HEK293 (cell line): Measurements from ENCODE around the gene DNAI7.

Source experiments
- CTCF ChIA-PET: fragments of 350-600 bp; formaldehyde crosslinking; extraction: SDS; loops from one replicate; lab custom pipeline; 2021; ENCODE audit warnings: antibody characterized with exemption; lab: Yijun Ruan, JAX
- POLR2A ChIA-PET: fragments of 300-600 bp; formaldehyde crosslinking; extraction: SDS; loops from one replicate; lab custom pipeline; 2020; ENCODE audit warnings: antibody characterized with exemption, inconsistent platforms; lab: Yijun Ruan, JAX
- H3K27ac ChIP-seq: fragments of 200-500 bp; sonication (Bioruptor generic); 2 replicates; pipeline ENCODE4 v1.5.1; 2014; ENCODE audit warnings: low read depth, low read length, control low read depth, inconsistent platforms; ENCODE audit errors: extremely low read depth
- H3K36me3 ChIP-seq, 2 experiments: fragments of 200-500 bp in 1 of 2; sonication (Bioruptor generic) in 1 of 2; 1 replicate in 1 of 2; 2 replicates in 1 of 2; pipeline ENCODE4 v1.5.1; 2014 to 2017; ENCODE audit warnings: inconsistent platforms in 2 of 2, low read length in 2 of 2; ENCODE audit not compliant: control insufficient read depth in 2 of 2, insufficient read depth in 1 of 2
- H3K4me1 ChIP-seq: fragments of 200-500 bp; sonication (Bioruptor generic); 2 replicates; pipeline ENCODE4 v1.5.1; 2014; ENCODE audit warnings: mild to moderate bottlenecking, low read length, inconsistent platforms; ENCODE audit not compliant: control insufficient read depth, insufficient read depth
- H3K4me3 ChIP-seq: 2 replicates; pipeline ENCODE4 v1.5.1; 2011; ENCODE audit warnings: low read depth, mild to moderate bottlenecking, control low read depth, low read length, moderate library complexity
- H3K9me3 ChIP-seq: fragments of 200-500 bp; sonication (Bioruptor generic); 2 replicates; pipeline ENCODE4 v1.5.1; 2014; ENCODE audit warnings: low read depth, low read length, inconsistent platforms; ENCODE audit not compliant: control insufficient read depth, insufficient read depth
- HOXC10 ChIP-seq: sonication (generic); formaldehyde crosslinking; IDR thresholded peaks from 2 replicates; pipeline ENCODE4 v1.8.1; 2023; ENCODE audit warnings: mild to moderate bottlenecking, missing genetic modification reagents
- KLF1 ChIP-seq: fragments of 450-650 bp; formaldehyde crosslinking; IDR thresholded peaks from 2 replicates; pipeline ENCODE4 v1.5.1; 2016; ENCODE audit warnings: missing biosample characterization, missing genetic modification characterization
- KLF8 ChIP-seq: fragments of 450-650 bp; formaldehyde crosslinking; IDR thresholded peaks from 2 replicates; pipeline ENCODE4 v1.5.1; 2016; ENCODE audit warnings: missing biosample characterization, missing genetic modification characterization
- YY1 ChIP-seq: fragments of 450-650 bp; formaldehyde crosslinking; IDR thresholded peaks from 2 replicates; pipeline ENCODE4 v1.5.1; 2018; ENCODE audit warnings: missing biosample characterization, missing genetic modification characterization
- ZBTB17 ChIP-seq: fragments of 450-650 bp; formaldehyde crosslinking; IDR thresholded peaks from 2 replicates; pipeline ENCODE4 v1.5.1; 2016; ENCODE audit warnings: missing biosample characterization, missing genetic modification characterization
- ZBTB20 ChIP-seq: fragments of 450-650 bp; formaldehyde crosslinking; IDR thresholded peaks from 2 replicates; pipeline ENCODE4 v1.5.1; 2016; ENCODE audit warnings: missing biosample characterization, missing genetic modification characterization
- ZBTB21 ChIP-seq: fragments of 450-650 bp; formaldehyde crosslinking; IDR thresholded peaks from 2 replicates; pipeline ENCODE4 v1.5.1; 2017; ENCODE audit warnings: missing biosample characterization, missing genetic modification characterization
- ZBTB48 ChIP-seq: fragments of 450-650 bp; formaldehyde crosslinking; IDR thresholded peaks from 2 replicates; pipeline ENCODE4 v1.5.1; 2016; ENCODE audit warnings: missing biosample characterization, missing genetic modification characterization
- ZBTB7A ChIP-seq: fragments of 450-650 bp; formaldehyde crosslinking; IDR thresholded peaks from 2 replicates; pipeline ENCODE4 v1.5.1; 2016; ENCODE audit warnings: low read depth, missing biosample characterization, missing genetic modification characterization
- ZNF114 ChIP-seq: fragments of 450-650 bp; formaldehyde crosslinking; IDR thresholded peaks from 2 replicates; pipeline ENCODE4 v1.5.0; 2017; ENCODE audit warnings: missing biosample characterization, missing genetic modification characterization
- ZNF121 ChIP-seq: fragments of 450-650 bp; formaldehyde crosslinking; IDR thresholded peaks from 2 replicates; pipeline ENCODE4 v1.5.1; 2016; ENCODE audit warnings: missing biosample characterization, missing genetic modification characterization
- ZNF169 ChIP-seq: fragments of 450-650 bp; formaldehyde crosslinking; IDR thresholded peaks from 2 replicates; pipeline ENCODE4 v1.5.1; 2016; ENCODE audit warnings: missing biosample characterization, missing genetic modification characterization
- ZNF23 ChIP-seq: fragments of 450-650 bp; formaldehyde crosslinking; IDR thresholded peaks from 2 replicates; pipeline ENCODE4 v1.5.1; 2016; ENCODE audit warnings: missing biosample characterization, missing genetic modification characterization, borderline replicate concordance
- ZNF350 ChIP-seq: fragments of 450-650 bp; formaldehyde crosslinking; IDR thresholded peaks from 2 replicates; pipeline ENCODE4 v1.5.0; 2017; ENCODE audit warnings: missing biosample characterization, mild to moderate bottlenecking, missing genetic modification characterization
- ZNF529 ChIP-seq: fragments of 450-650 bp; formaldehyde crosslinking; IDR thresholded peaks from 2 replicates; pipeline ENCODE4 v1.5.1; 2017; ENCODE audit warnings: missing genetic modification characterization, missing biosample characterization; ENCODE audit not compliant: insufficient replicate concordance
- ZNF677 ChIP-seq: fragments of 450-650 bp; IDR thresholded peaks from 2 replicates; pipeline ENCODE4 v1.5.0; 2018; ENCODE audit warnings: missing biosample characterization, mild to moderate bottlenecking, missing genetic modification characterization, moderate library complexity
- ZNF701 ChIP-seq: fragments of 450-650 bp; formaldehyde crosslinking; IDR thresholded peaks from 2 replicates; pipeline ENCODE4 v1.5.1; 2016; ENCODE audit warnings: missing biosample characterization, missing genetic modification characterization
- TF ChIP-seq, protein P1 (sequence below): fragments of 450-650 bp; formaldehyde crosslinking; IDR thresholded peaks from 2 replicates; pipeline ENCODE4 v1.5.1; 2017; ENCODE audit warnings: missing biosample characterization, missing genetic modification characterization
- TF ChIP-seq, protein P2 (sequence below): fragments of 450-650 bp; formaldehyde crosslinking; IDR thresholded peaks from 2 replicates; pipeline ENCODE4 v1.5.1; 2016; ENCODE audit warnings: missing biosample characterization, missing genetic modification characterization
- TF ChIP-seq, protein P3 (sequence below): fragments of 450-650 bp; formaldehyde crosslinking; optimal IDR thresholded peaks from 2 replicates; pipeline ENCODE3; 2016; ENCODE audit warnings: missing biosample characterization, mild to moderate bottlenecking, missing genetic modification characterization
- TF ChIP-seq, protein P4 (sequence below): fragments of 450-650 bp; formaldehyde crosslinking; IDR thresholded peaks from 2 replicates; pipeline ENCODE4 v1.5.1; 2016; ENCODE audit warnings: missing biosample characterization, missing genetic modification characterization

The DNAI7 gene

DNA sequence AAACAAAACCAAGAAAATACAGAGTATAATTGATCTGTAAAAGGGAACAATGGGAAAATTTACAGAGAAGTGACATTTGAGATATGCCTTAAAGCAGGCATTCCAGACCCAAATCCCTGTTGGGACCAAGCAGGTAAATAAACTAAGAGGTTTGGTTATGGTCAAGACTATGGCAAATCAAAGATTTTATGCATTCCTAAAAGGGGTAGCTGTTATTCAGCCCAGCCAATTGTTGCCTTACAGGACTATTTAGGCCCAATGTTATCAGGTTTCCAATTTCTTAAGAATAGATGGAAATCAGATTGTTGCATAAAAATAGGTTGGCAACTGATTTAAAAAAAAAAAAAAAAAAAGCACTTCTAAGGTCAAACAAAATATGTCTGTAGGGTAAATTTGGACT is 5.3 kb downstream of the DNAI7 start:
- no peaks in the 10 kb centered on the region for H3K9me3 ChIP-seq
- no peak overlapping the region for H3K4me3 ChIP-seq
- ChIA-PET CTCF (no interaction called here), POLR2A (no interaction called here)
- no peak for TF ChIP-seq ZNF114 (tag by site-specific recombination)
- TF ChIP-seq ZNF701 (tag by site-specific recombination) = no peak
- no peak for TF ChIP-seq ZNF169 (tag by site-specific recombination)
- TF ChIP-seq ZNF677 = no peak
- TF ChIP-seq, protein P1, sequence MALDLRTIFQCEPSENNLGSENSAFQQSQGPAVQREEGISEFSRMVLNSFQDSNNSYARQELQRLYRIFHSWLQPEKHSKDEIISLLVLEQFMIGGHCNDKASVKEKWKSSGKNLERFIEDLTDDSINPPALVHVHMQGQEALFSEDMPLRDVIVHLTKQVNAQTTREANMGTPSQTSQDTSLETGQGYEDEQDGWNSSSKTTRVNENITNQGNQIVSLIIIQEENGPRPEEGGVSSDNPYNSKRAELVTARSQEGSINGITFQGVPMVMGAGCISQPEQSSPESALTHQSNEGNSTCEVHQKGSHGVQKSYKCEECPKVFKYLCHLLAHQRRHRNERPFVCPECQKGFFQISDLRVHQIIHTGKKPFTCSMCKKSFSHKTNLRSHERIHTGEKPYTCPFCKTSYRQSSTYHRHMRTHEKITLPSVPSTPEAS (tag by site-specific recombination) = no peak
- TF ChIP-seq, protein P2, sequence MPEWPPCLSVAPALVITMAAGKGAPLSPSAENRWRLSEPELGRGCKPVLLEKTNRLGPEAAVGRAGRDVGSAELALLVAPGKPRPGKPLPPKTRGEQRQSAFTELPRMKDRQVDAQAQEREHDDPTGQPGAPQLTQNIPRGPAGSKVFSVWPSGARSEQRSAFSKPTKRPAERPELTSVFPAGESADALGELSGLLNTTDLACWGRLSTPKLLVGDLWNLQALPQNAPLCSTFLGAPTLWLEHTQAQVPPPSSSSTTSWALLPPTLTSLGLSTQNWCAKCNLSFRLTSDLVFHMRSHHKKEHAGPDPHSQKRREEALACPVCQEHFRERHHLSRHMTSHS (tag by site-specific recombination) = no peak
- H3K36me3 ChIP-seq = no peaks in the 10 kb centered on the region
- peaks cover 3% of the 10 kb centered on the region; the same call in 1 of the 2 replicates for H3K4me1 ChIP-seq
- no peak overlapping the region for H3K27ac ChIP-seq

DNA sequence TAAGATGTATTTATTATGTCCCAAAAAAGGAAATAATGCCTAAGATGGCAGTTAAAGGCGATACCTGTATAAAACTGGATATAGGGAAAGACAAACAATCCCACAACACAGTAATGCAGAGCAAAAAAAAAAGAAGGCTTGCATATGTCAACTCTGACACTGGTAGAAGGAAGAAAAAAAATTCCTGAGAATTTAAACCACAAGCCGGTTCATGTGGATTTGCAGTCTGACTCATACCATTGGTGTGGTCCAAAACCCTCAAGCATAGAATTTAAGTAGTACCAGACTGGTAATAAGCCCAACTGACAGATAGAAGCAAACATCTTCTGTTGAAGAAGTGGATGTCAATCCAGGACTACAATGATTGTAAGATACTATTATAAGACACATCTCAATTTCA is 7.2 kb downstream of the DNAI7 start:
- H3K9me3 ChIP-seq = no peaks in the 10 kb centered on the region
- H3K27ac ChIP-seq = no peak overlapping the region
- no peak overlapping the region for H3K4me3 ChIP-seq
- ChIA-PET CTCF (no interaction called here), POLR2A (no interaction called here)
- no peaks in the 10 kb centered on the region for H3K36me3 ChIP-seq
- H3K4me1 ChIP-seq = no peaks in the 10 kb centered on the region
- TF ChIP-seq ZNF701 (tag by site-specific recombination) = no peak
- no peak for TF ChIP-seq ZBTB48 (tag by site-specific recombination)
- no peak for TF ChIP-seq ZNF350 (tag by site-specific recombination)
- TF ChIP-seq ZBTB17 (tag by site-specific recombination) = no peak
- no peak for TF ChIP-seq KLF8 (tag by site-specific recombination)
- no peak for TF ChIP-seq KLF1 (tag by site-specific recombination)
- TF ChIP-seq YY1 (tag by site-specific recombination) = no peak
- no peak for TF ChIP-seq ZNF121 (tag by site-specific recombination)
- TF ChIP-seq HOXC10 (CRISPR knock-in tag) = no peak
- TF ChIP-seq ZBTB7A = no peak
- no peak for TF ChIP-seq ZNF529 (tag by site-specific recombination)
- TF ChIP-seq ZBTB20 (tag by site-specific recombination) = no peak
- TF ChIP-seq ZNF114 (tag by site-specific recombination) = no peak
- TF ChIP-seq, protein P3, sequence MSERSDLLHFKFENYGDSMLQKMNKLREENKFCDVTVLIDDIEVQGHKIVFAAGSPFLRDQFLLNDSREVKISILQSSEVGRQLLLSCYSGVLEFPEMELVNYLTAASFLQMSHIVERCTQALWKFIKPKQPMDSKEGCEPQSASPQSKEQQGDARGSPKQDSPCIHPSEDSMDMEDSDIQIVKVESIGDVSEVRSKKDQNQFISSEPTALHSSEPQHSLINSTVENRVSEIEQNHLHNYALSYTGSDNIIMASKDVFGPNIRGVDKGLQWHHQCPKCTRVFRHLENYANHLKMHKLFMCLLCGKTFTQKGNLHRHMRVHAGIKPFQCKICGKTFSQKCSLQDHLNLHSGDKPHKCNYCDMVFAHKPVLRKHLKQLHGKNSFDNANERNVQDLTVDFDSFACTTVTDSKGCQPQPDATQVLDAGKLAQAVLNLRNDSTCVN (tag by site-specific recombination) = no peak
- no peak for TF ChIP-seq ZBTB21 (tag by site-specific recombination)
- TF ChIP-seq, protein P4, sequence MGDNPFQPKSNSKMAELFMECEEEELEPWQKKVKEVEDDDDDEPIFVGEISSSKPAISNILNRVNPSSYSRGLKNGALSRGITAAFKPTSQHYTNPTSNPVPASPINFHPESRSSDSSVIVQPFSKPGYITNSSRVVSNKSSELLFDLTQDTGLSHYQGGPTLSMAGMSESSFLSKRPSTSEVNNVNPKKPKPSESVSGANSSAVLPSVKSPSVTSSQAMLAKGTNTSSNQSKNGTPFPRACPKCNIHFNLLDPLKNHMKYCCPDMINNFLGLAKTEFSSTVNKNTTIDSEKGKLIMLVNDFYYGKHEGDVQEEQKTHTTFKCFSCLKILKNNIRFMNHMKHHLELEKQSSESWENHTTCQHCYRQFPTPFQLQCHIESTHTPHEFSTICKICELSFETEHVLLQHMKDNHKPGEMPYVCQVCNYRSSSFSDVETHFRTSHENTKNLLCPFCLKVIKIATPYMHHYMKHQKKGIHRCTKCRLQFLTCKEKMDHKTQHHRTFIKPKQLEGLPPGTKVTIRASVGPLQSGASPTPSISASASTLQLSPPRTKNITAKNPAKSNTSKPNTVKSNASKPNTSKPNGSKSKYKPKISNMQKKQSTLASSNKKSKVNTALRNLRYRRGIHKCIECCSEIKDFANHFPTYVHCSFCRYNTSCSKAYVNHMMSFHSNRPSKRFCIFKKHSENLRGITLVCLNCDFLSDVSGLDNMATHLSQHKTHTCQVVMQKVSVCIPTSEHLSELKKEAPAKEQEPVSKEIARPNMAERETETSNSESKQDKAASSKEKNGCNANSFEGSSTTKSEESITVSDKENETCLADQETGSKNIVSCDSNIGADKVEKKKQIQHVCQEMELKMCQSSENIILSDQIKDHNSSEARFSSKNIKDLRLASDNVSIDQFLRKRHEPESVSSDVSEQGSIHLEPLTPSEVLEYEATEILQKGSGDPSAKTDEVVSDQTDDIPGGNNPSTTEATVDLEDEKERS (tag by site-specific recombination) = no peak
- TF ChIP-seq ZNF23 (tag by site-specific recombination) = no peak
